ENCODE results near the gene ARMC7. TPM values are rescaled to one million over a fixed set of nuclear protein-coding genes. Genes with fewer than 3 reads are reported as not detected.
"Not testable (repeated sequence)": the region's sequence is repeated elsewhere in the genome, so short reads cannot be mapped to it uniquely, and the experiment has no call there.

The ARMC7 gene
- polyA plus RNA-seq, 5 donors: 11.7 to 17.2 (median 15.1) TPM

GRCh38 chr17:75128694-75129505 is 19.1 kb downstream of the ARMC7 start:
- DNase-seq: no peak

GRCh38 chr17:75129576-75129975 is 19.8 kb downstream of the ARMC7 start:
- DNase-seq: no peak

GRCh38 chr17:75130059-75130631 is 20.4 kb downstream of the ARMC7 start:
- no peak for DNase-seq

GRCh38 chr17:75130632-75131277 is 21.0 kb downstream of the ARMC7 start:
- DNase-seq: peak in 1 of 2 donors; percentile 65

GRCh38 chr17:75131278-75132017 is 21.7 kb downstream of the ARMC7 start, which contains the start of gene NT5C:
TSS of gene NT5C (minus strand) at chr17:75131742. CDS start at chr17:75131707, 35 bp downstream.
- peak; percentile 83 for DNase-seq

DNA sequence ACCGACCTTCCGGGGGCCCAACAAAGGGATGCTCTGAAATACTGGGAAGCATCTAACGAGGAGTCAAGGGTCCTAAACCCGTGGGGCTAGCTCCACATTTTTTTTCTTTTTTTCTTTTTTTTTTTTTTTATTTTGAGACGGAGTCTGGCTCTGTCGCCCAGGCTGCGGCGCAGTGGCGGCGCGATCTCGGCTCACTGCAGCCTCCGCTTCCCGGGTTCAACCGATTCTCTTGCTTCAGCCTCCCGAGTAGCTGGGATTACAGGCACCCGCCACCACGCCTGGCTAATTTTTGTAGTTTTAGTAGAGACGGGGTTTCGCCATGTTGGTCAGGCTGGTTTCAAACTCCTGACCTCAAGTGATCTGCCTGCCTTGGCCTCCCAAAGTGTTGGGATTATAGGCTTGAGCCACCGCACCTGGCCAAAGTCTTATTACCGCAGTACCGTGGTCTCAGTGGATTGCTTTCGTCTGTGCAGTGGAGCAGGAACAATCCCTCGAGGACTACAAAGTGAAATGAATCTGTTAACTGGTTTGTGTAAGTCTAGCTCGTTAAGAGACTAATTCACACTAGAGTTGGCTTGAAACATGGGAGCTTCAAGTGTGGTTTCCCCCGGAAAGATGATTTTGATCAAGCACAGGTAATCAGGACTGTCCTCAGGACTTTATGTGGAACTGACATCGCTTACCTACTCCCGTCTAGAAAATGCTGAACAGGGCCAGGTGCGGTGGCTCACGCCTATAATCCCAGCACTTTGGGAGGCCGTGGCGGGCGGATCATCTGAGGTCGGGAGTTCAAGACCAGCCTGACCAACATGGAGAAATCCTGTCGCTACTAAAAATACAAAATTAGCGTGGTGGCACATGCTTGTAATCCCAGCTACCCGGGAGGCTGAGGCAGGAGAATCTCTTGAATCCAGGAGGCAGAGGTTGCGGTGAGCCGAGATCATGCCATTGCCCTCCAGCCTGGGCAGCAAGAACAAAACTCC is 22.5 kb downstream of the ARMC7 start:
- DNase-seq: not testable (repeated sequence)

- DNase-seq: no peak
Observed at GRCh38 chr17:75133001-75133400, 23.2 kb downstream of the ARMC7 start.

DNA sequence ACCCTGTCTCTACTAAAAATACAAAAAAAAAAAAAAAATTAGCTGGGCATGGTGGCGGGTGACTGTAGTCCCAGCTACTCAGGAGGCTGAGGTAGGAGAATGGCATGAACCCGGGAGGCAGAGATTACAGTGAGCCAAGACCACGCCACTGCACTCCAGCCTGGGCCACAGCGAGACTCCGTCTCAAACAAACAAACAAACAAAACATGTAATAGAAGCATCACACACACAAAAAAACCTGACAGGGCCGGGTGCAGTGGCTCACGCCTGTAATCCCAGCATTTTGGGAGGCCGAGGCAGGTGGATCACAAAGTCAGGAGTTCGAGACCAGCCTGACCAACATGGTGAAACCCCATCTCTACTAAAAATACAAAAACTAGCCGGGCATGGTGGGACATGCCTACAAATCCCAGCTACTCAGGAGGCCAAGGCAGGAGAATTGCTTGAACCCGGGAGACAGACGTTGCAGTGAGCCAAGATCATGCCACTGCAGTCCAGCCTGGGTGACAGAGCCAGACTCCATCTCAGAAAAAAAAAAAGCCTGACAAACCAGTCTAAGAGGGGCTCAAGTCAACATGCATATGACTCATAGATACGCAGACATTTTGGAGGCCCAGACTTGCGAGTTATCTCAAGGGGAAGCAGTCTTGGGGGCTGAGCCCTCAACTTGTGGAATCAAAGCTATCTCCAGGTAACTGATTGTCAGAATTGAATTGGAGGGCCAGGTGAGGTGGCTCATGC is 24.0 kb downstream of the ARMC7 start:
- DNase-seq: not testable (repeated sequence)

- no peak for DNase-seq
Observed at GRCh38 chr17:75135452-75135851, 25.7 kb downstream of the ARMC7 start.

GRCh38 chr17:75135946-75136345 is 26.2 kb downstream of the ARMC7 start:
- DNase-seq: no peak

DNA sequence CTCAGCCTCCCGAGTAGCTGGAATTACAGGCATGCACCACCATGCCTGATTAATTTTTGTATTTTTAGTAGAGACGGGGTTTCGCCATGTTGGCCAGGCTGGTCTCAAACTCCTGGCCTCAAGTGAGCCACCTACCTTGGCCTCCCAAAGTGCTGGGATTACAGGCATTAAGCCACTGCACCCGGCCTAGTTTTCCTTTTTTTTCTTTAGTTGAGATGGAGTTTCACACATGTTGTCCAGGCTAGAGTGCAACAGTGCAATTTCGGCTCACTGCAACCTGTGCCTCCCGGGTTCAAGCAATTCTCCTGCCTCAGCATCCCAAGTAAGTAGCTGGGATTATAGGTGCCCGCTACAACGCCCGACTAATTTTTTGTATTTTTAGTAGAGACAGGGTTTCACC is 28.0 kb downstream of the ARMC7 start:
- DNase-seq: not testable (repeated sequence)

DNA sequence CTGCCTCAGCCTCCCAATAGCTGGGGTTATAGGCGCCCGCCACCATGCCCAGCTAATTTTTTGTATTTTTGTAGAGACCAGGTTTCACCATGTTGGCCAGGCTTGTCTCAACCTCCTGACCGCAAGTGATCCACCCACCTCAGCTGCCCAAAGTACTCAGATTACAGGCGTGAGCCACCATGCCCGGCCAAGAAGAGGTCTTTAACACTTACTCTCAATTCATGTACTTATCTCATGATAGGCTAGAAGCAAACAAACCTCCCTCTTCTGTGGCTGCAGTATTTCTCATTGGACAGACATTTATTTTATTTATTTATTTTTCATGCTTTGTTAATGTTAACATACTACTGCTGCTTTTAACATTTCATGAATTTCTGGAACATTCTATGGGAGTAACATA is 28.8 kb downstream of the ARMC7 start:
- DNase-seq: no peak

- no peak for DNase-seq
Observed at GRCh38 chr17:75142236-75142971, 32.6 kb downstream of the ARMC7 start.

DNA sequence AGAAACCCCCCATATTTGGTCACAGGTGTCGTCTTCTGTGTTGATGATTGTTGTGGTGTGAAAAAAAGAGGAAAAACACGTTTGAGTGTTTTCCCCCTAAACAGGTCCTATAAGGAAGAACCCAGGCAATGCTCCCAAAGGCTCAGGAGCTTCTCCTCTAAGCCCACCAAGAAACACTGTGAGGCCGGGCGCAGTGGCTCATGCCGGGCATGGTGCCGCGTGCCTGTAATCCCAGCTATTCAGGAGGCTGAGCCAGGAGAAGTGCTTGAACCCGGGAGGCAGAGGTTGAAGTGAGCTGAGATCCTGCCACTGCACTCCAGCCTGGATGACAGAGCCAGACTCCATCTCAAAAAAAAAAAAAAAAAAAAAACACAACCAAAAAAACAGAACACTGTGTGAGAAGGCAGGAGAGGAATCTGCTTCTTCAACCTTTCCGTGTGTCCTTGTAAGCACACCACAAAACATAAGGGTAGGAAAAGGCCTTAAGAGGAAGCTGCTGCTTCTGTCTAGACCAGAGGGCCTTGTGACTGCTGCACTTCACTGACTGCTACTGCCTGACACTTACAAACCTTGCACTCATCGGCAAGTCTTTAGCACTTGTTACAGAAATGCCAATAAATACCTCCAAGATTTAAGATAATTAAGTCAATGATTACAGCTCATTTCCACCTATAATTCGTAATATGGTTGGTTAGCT is 35.2 kb downstream of the ARMC7 start:
- DNase-seq: no peak

GRCh38 chr17:75146592-75146991 is 36.8 kb downstream of the ARMC7 start:
- DNase-seq: no peak

GRCh38 chr17:75147878-75148546 is 38.2 kb downstream of the ARMC7 start:
- DNase-seq: no peak

- no peak for DNase-seq
Observed at GRCh38 chr17:75151930-75152329, 42.2 kb downstream of the ARMC7 start.

- no peak for DNase-seq
Observed at GRCh38 chr17:75152523-75152921, 42.8 kb downstream of the ARMC7 start.
